ENCODE results near the gene CAVIN3.

DNA sequence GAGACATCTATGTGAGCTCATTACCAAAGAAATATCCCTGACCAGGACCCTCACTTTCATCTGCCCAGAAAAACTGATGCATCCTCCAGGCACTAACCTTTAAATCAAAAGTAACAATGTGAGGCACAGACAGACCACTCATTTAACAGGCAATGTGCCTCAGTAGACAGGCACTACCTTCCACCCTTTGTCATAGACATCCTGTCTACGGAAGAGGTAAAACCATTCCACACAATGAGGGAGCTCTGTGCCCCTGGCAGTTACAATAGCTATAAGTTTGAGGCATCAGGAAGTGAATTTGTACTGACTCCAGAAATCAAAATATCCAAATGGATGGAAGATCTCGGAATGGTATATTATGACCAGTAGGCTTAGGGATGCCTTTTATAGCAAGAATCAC is 6.7 kb upstream of the CAVIN3 start:
- TF ChIP-seq CTCF (IDR thresholded peaks at IDR 0.05; ENCODE audit: low read length) (no peak), EZH2 (IDR thresholded peaks at IDR 0.05; ENCODE audit: borderline replicate concordance, low read length) (no peak)
